ENCODE results near the gene GALNT12. TPM values are rescaled to one million over a fixed set of nuclear protein-coding genes. Genes with fewer than 3 reads are reported as not detected.
A peak's percentile ranks its signal among the peaks of the same experiment; 100 is the strongest.

Gene GALNT12
- total and polyA plus RNA-seq, 5 donors = 0.29 to 1.3 (median 0.89) TPM

DNA sequence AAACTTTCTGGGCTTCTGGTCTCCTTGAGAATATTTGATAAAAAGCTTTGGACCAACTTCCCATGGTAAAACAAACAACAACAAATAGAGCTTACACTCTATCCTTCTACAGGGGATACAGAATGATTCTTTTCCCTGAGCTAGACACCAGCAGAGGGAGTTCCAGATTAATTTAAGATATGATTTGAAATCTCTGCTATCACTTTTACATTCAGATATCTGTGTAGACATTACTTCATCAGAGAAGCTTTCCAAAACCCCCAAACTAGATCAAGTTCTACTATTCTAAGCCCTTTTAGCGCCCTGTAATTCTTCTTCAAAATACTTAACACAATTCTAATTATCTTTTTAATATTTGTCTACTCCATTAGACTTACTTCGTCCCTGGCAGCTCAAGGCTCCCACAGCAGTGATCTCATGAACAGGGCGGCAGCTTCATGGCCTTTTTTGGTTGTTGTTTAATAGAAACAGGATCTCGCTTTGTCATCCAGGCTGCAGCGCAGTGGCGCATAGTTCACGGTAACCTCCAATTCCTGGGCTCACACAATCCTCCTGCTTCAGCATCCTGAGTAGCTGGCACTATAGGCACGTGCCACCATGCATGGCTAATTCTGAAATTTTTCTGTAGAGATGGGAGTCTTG, 955 bp upstream of the GALNT12 start:
- Histone ChIP-seq H3K4me3 (ENCODE audit: low read length) (no peak overlapping the region), H3K4me1 (ENCODE audit: control insufficient read depth, insufficient read depth, low read length) (no peaks in the 10 kb centered on the region)
- 84% methylated on average over 8 of the region's 8 CpGs for WGBS

DNA sequence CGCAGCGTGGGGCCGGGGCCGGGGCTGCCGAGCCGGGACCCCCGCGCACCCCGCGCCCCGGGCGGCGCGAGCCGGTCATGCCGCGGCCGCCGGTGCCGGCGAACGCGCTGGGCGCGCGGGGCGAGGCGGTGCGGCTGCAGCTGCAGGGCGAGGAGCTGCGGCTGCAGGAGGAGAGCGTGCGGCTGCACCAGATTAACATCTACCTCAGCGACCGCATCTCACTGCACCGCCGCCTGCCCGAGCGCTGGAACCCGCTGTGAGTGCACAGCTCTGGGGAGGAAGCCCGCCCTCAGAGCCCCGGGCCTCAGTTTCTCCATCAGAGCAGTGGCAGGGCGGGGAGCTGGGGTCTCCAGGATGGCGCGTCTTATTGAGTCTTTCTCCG, 335 bp downstream of the GALNT12 start:
- no peaks in the 10 kb centered on the region for H3K4me1 ChIP-seq (ENCODE audit: control insufficient read depth, insufficient read depth, low read length)
- H3K27me3 ChIP-seq (ENCODE audit: control insufficient read depth, insufficient read depth) = no peaks in the 10 kb centered on the region
- DNase-seq (no peak), ATAC-seq (peak in 1 of 2 donors; percentile 12)
- H3K27ac ChIP-seq (ENCODE audit: low read length) = no peak overlapping the region
- H3K4me3 ChIP-seq (ENCODE audit: low read length) = peak overlapping the region; percentile 69
- 2% methylated on average over 46 of the region's 46 CpGs for WGBS
- no peaks in the 10 kb centered on the region for H3K9me3 ChIP-seq (ENCODE audit: control insufficient read depth, low read length)
- intact Hi-C loops (cut with DNase I) = no loop called here

More for the DNA sequence above, 955 bp upstream of the GALNT12 start:
- no peaks in the 10 kb centered on the region for H3K27me3 ChIP-seq (ENCODE audit: control insufficient read depth, insufficient read depth)
- no peak for ATAC-seq
- no peaks in the 10 kb centered on the region for H3K9me3 ChIP-seq (ENCODE audit: control insufficient read depth, low read length)
- intact Hi-C loops (cut with DNase I) = no loop called here
- DNase-seq = no peak
- no peak overlapping the region for H3K27ac ChIP-seq (ENCODE audit: low read length)

DNA sequence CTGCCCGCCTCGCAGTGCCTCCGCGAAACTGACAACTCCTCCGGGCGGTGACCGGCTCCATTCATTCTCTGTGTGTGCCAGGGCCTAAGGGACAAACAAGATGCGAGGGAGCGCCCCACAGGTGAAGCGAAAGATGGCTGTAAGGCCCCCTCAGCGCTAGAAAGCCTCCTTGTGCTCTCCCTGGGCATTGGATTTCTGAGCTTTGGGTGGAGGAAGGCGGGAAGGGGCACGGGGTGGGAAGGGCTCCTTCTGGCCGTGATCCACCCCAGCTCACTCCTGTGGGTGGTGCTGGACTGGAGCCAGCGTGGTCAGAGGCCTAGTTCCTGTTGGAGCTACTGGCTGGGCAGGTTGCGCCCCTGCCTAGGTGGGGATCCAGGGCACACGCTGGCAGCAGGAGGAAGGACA, 943 bp downstream of the GALNT12 start:
- H3K9me3 ChIP-seq (ENCODE audit: control insufficient read depth, low read length) = no peaks in the 10 kb centered on the region
- no peaks in the 10 kb centered on the region for H3K4me1 ChIP-seq (ENCODE audit: control insufficient read depth, insufficient read depth, low read length)
- no peaks in the 10 kb centered on the region for H3K27me3 ChIP-seq (ENCODE audit: control insufficient read depth, insufficient read depth)
- no peak overlapping the region for H3K27ac ChIP-seq (ENCODE audit: low read length)
- WGBS = 51% methylated on average over 17 of the region's 17 CpGs
- intact Hi-C loops (cut with DNase I) = no loop called here
- H3K4me3 ChIP-seq (ENCODE audit: low read length) = no peak overlapping the region
- ATAC-seq = peak; percentile 22 to 27
- DNase-seq = peak in 1 of 3 donors; percentile 62

DNA sequence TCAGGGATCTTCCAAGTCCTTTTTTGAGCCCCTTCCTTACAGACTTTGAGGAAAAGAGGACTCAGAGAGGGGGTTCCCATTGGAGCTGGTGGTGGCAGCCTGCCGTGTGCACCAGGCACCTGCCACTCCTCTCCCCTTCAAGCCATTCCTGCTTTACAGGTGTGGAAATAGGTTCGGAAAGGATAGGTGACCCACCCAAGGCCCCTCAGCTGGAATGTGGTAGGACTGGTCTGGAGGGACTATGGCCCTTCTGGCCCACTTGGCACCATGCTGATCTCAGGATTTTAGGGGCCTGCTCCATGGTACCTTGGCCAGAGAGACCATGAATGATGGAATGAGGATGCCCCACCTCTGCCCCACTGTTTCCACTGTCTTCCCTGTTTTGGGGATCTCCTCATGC, 1.4 kb downstream of the GALNT12 start:
- Histone ChIP-seq H3K4me3 (ENCODE audit: low read length) (no peak overlapping the region), H3K9me3 (ENCODE audit: control insufficient read depth, low read length) (no peaks in the 10 kb centered on the region), H3K4me1 (ENCODE audit: control insufficient read depth, insufficient read depth, low read length) (no peaks in the 10 kb centered on the region), H3K27ac (ENCODE audit: low read length) (no peak overlapping the region), H3K27me3 (ENCODE audit: control insufficient read depth, insufficient read depth) (no peaks in the 10 kb centered on the region)
- 89% methylated on average over 2 of the region's 2 CpGs for WGBS
- intact Hi-C loops (cut with DNase I) = no loop called here
- no peak for DNase-seq
- ATAC-seq = no peak

DNA sequence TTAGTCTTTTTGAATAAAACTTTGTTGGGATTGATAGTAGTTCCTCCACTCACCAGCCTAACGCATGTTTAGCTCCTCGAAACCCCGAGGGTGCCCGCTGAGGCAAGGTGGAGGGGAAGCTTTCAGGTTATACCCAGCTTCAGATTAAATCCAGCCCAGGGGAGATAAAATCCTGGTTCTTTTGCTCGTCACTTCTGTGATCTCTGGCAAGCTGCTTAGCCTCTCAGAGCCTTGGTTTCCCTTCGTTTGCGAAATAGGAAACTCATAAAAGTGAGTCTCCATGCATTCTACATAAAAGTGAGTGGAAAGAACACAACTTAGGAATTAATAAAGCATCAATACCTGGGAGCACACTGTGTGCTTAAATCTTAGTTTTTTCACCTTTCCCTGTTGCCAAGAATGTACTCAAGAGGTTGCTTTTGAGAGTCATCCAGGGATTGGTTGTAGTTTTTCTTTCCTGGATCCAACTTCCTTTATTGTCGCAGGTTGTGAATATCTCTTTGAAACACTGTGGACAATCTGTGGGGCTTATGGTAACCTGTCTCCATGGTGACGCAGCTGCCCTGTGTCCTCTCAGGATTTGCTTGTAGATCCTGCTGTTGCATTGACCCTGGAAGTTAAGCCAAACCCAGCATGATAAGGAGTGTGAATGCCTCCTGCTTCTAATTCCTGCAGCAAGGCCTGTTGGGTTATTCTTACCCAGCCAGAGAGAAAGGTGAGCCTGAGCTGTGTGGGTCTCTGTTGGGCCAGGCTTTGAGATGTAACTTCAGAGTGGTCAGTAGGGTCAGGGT, 2.0 kb downstream of the GALNT12 start:
- intact Hi-C loops (cut with DNase I) = no loop called here
- Histone ChIP-seq H3K9me3 (ENCODE audit: control insufficient read depth, low read length) (no peaks in the 10 kb centered on the region), H3K27ac (ENCODE audit: low read length) (no peak overlapping the region), H3K4me3 (ENCODE audit: low read length) (no peak overlapping the region), H3K27me3 (ENCODE audit: control insufficient read depth, insufficient read depth) (no peaks in the 10 kb centered on the region), H3K4me1 (ENCODE audit: control insufficient read depth, insufficient read depth, low read length) (no peaks in the 10 kb centered on the region)
- DNase-seq (no peak), ATAC-seq (no peak)
- WGBS = 78% methylated on average over 9 of the region's 9 CpGs

DNA sequence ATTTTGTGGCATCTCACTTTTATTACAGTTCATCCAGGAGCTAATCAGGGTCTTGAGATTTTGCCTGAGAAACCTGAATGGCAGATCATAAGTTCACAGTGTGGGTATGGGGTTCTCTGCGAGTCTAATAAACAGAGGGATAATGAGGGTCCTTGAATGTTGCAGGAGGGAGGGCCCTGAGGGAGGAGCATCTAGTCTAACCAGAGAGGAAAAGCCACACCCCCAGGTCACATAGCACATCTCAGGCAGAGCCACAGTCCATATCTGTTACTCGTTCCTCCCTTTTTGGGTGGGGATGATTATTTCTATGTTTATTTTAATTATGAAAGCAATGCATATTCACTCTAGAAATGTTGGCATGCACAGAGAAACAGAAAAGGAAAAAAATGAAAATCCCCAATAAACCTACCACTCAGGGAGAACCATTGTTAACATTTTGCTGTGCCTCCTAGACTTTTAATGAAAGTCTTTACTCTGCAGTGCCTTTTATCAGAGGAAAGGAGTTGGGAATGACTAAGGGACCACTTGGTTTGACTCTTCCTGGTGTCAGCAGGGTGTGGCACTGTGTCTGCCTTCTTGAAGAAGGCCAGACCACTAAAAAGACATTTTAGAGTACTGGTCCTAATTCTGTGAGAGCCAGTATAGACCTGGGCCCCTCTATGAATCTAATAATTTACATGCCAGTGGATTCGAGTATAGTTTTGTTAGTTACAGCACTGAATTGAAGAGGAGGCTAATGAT, 2.8 kb downstream of the GALNT12 start:
- Histone ChIP-seq H3K9me3 (ENCODE audit: control insufficient read depth, low read length) (no peaks in the 10 kb centered on the region), H3K4me1 (ENCODE audit: control insufficient read depth, insufficient read depth, low read length) (no peaks in the 10 kb centered on the region), H3K4me3 (ENCODE audit: low read length) (no peak overlapping the region), H3K27me3 (ENCODE audit: control insufficient read depth, insufficient read depth) (no peaks in the 10 kb centered on the region), H3K27ac (ENCODE audit: low read length) (no peak overlapping the region)
- 80% methylated on average over 3 of the region's 3 CpGs for WGBS
- intact Hi-C loops (cut with DNase I) = no loop called here
- no peak for ATAC-seq
- no peak for DNase-seq

DNA sequence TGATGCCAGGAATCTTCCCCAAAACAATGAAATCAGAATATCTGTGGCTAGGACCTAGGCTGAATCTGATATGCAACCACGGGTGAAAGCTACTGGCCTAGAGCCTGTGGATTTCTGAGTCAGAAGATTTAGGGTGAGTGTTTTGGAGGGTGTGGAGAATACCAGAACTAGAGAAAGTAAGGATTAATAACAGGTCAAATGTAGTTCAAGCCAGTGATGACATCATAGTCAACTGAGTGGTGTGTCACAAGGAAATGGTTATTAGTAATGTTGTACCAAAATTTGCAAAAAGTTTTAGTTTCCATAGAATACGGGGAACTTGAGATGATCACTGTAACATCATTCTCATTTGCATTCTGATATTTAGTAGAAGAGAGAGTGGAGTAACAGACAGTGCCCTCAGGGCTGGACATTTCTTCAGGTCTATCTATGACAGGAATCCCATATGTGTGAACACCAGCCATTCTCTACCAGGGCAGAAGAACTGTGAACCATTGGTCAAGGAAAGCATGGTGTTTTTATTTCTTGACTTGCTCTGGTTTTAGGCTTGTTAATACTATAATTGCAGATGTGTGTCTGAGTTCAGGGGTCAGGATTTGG, 3.7 kb downstream of the GALNT12 start:
- no peaks in the 10 kb centered on the region for H3K9me3 ChIP-seq (ENCODE audit: control insufficient read depth, low read length)
- ATAC-seq (peak in 1 of 2 donors; percentile 19), DNase-seq (no peak)
- H3K4me3 ChIP-seq (ENCODE audit: low read length) = no peak overlapping the region
- no peak overlapping the region for H3K27ac ChIP-seq (ENCODE audit: low read length)
- WGBS = 79% methylated on average over 2 of the region's 2 CpGs
- no peaks in the 10 kb centered on the region for H3K4me1 ChIP-seq (ENCODE audit: control insufficient read depth, insufficient read depth, low read length)
- intact Hi-C loops (cut with DNase I) = no loop called here
- no peaks in the 10 kb centered on the region for H3K27me3 ChIP-seq (ENCODE audit: control insufficient read depth, insufficient read depth)

DNA sequence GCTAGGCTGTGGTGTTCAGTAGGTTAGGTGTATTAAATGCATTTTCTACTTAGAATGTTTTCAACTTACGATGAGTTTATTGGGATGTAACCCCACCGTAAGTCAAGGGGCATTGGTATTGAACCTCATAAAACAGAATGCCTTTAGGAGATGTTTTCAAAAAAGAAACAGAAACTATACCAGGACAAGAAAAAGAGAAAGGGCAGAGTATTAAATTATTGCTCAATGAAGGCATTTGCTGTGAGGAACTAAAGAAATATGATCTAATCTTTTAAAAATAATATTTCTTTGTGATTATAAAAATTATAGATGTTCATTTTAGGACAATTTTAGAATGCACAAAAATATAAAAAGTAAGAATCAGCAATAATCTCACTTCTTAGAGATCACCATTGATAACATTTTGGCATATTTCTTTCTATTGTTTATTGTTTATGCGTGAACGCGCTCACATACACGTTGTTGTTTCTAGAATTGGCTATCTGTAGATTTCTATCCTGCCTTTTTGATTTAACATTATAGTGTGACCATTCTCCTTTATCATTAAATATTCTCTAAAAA, 8.0 kb downstream of the GALNT12 start:
- H3K4me3 ChIP-seq (ENCODE audit: low read length) = no peak overlapping the region
- no peak for ATAC-seq
- H3K4me1 ChIP-seq (ENCODE audit: control insufficient read depth, insufficient read depth, low read length) = no peaks in the 10 kb centered on the region
- no peak for DNase-seq
- peaks cover 2% of the 10 kb centered on the region for H3K9me3 ChIP-seq (ENCODE audit: control insufficient read depth, low read length)
- H3K27ac ChIP-seq (ENCODE audit: low read length) = no peak overlapping the region
- WGBS = 80% methylated on average over 6 of the region's 6 CpGs
- H3K27me3 ChIP-seq (ENCODE audit: control insufficient read depth, insufficient read depth) = no peaks in the 10 kb centered on the region
- intact Hi-C loops (cut with DNase I) = no loop called here

DNA sequence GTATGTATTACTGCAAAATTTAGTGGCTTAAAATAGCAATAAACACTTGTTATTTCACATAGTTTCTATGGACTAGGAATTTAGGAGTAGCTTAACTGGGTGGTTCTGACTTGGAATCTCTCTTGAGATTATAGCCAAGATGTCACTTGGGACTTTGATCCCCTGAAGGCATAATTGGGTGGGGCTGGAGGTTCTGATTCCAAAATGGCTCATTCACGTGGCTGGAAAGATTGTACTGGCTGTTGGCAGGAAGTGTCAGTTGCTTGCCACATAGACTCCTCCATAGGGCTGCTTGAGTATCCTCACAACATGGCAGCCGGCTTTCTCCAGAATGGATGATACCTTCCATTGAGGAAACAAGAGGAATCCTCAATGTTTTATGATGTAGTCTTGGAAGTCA, 11.3 kb downstream of the GALNT12 start:
- H3K9me3 ChIP-seq (ENCODE audit: control insufficient read depth, low read length) = peaks cover 2% of the 10 kb centered on the region
- intact Hi-C loops (cut with DNase I) = no loop called here
- no peaks in the 10 kb centered on the region for H3K27me3 ChIP-seq (ENCODE audit: control insufficient read depth, insufficient read depth)
- no peak overlapping the region for H3K4me3 ChIP-seq (ENCODE audit: low read length)
- no peak for ATAC-seq
- 84% methylated on average over 2 of the region's 2 CpGs for WGBS
- no peaks in the 10 kb centered on the region for H3K4me1 ChIP-seq (ENCODE audit: control insufficient read depth, insufficient read depth, low read length)
- no peak for DNase-seq
- H3K27ac ChIP-seq (ENCODE audit: low read length) = no peak overlapping the region

DNA sequence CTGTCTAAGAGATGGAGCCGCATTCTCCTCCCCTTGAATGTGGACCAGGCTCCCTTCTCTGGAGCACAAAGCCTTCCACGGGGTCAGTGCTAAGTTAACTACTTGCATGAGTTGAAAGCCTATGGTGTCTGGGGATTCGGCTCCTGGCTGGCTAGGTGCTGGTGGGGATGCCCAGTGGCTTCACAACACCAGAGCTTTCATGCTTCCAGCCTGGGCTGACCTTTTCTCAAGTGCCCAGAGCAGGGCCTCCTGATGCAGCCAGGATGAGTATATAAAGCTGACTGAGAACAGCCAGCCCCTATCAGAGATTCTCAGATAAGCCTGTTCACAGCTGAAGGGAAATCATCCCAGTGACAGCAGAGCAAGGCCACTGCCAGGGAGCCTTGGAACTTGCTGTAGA, 11.8 kb downstream of the GALNT12 start:
- Histone ChIP-seq H3K4me1 (ENCODE audit: control insufficient read depth, insufficient read depth, low read length) (no peaks in the 10 kb centered on the region), H3K4me3 (ENCODE audit: low read length) (no peak overlapping the region), H3K27me3 (ENCODE audit: control insufficient read depth, insufficient read depth) (no peaks in the 10 kb centered on the region), H3K27ac (ENCODE audit: low read length) (no peak overlapping the region), H3K9me3 (ENCODE audit: control insufficient read depth, low read length) (peaks cover 2% of the 10 kb centered on the region)
- WGBS = 85% methylated on average over 3 of the region's 3 CpGs
- DNase-seq = no peak
- no peak for ATAC-seq
- intact Hi-C loops (cut with DNase I) = no loop called here

All from right cardiac atrium (tissue), 5 donors.